Neuronal stem cell (in vitro differentiated cells): ENCODE measurements around the gene THBD.

Experiments used
- DNase-seq: peaks from one replicate; pipeline ENCODE4 v3.0.0-alpha.2; 2013; ENCODE audit warnings: low spot score
- H2AFZ ChIP-seq: one replicate; pipeline ENCODE4 v1.6.1; 2013; ENCODE audit warnings: mild to moderate bottlenecking, low read length, inconsistent platforms
- H2AK5ac ChIP-seq: 2 replicates; pipeline ENCODE4 v1.6.1; 2013; ENCODE audit warnings: low read depth, mild to moderate bottlenecking, inconsistent platforms, low read length, moderate library complexity, mixed read lengths
- H2BK120ac ChIP-seq: 2 replicates; pipeline ENCODE4 v1.6.1; 2013; ENCODE audit warnings: low read depth, mild to moderate bottlenecking, inconsistent platforms, low read length, moderate library complexity, mixed read lengths
- H2BK12ac ChIP-seq: one replicate; pipeline ENCODE4 v1.6.1; 2013; ENCODE audit warnings: low read length, inconsistent platforms
- H2BK15ac ChIP-seq: 2 replicates; pipeline ENCODE4 v1.6.1; 2013; ENCODE audit warnings: mild to moderate bottlenecking, low read length, inconsistent platforms, mixed read lengths
- H2BK5ac ChIP-seq: one replicate; pipeline ENCODE4 v1.6.1; 2013; ENCODE audit warnings: inconsistent platforms, mild to moderate bottlenecking, low read length, moderate library complexity
- H3K14ac ChIP-seq: one replicate; pipeline ENCODE4 v1.6.1; 2013; ENCODE audit warnings: low read length, inconsistent platforms
- H3K18ac ChIP-seq: 2 replicates; pipeline ENCODE4 v1.6.1; 2013; ENCODE audit warnings: low read length, inconsistent platforms
- H3K23ac ChIP-seq: 2 replicates; pipeline ENCODE4 v1.6.1; 2013; ENCODE audit warnings: low read depth, mild to moderate bottlenecking, mixed read lengths, low read length, inconsistent platforms; ENCODE audit not compliant: poor library complexity
- H3K27ac ChIP-seq: replicated peaks from 3 replicates; pipeline ENCODE4 v1.5.1; 2013; ENCODE audit warnings: low read length, inconsistent platforms
- H3K27me3 ChIP-seq, 3 experiments: 2 replicates each; pipeline ENCODE4 v1.6.1; 2013; ENCODE audit warnings: low read length in 3 of 3, mild to moderate bottlenecking in 2 of 3, inconsistent platforms in 1 of 3, low read depth in 1 of 3, mixed read lengths in 1 of 3, moderate library complexity in 1 of 3; ENCODE audit not compliant: control insufficient read depth in 3 of 3, insufficient read depth in 3 of 3
- H3K36me3 ChIP-seq, 2 donors: replicated peaks in 1 of 2; 2 replicates each; pipeline ENCODE4 v1.6.1; 2013; ENCODE audit warnings: low read length in 2 of 2; ENCODE audit not compliant: control insufficient read depth in 2 of 2, insufficient read depth in 2 of 2
- H3K4ac ChIP-seq: 2 replicates; pipeline ENCODE4 v1.6.1; 2013; ENCODE audit warnings: inconsistent platforms, mild to moderate bottlenecking, low read length, moderate library complexity
- H3K4me1 ChIP-seq, 2 donors: 1 replicate in 1 of 2; 2 replicates in 1 of 2; pipeline ENCODE4 v1.6.1; 2013; ENCODE audit warnings: low read length in 2 of 2, low read depth in 1 of 2; ENCODE audit not compliant: control insufficient read depth in 2 of 2, insufficient read depth in 1 of 2
- H3K4me2 ChIP-seq: one replicate; pipeline ENCODE4 v1.6.1; 2013; ENCODE audit warnings: mild to moderate bottlenecking, low read length, inconsistent platforms; ENCODE audit not compliant: insufficient read depth, poor library complexity, severe bottlenecking
- H3K4me3 ChIP-seq, 2 donors: 2 replicates each; pipeline ENCODE4 v1.5.1; 2013; ENCODE audit warnings: low read length in 2 of 2, mild to moderate bottlenecking in 2 of 2, inconsistent platforms in 1 of 2, moderate library complexity in 1 of 2
- H3K79me1 ChIP-seq: one replicate; pipeline ENCODE4 v1.6.1; 2013; ENCODE audit warnings: low read depth, mild to moderate bottlenecking, inconsistent platforms, low read length, moderate library complexity
- H3K9ac ChIP-seq: one replicate; pipeline ENCODE4 v1.6.1; 2013; ENCODE audit warnings: mild to moderate bottlenecking, low read depth, low read length, inconsistent platforms; ENCODE audit not compliant: poor library complexity
- H3K9me3 ChIP-seq, 2 donors: replicated peaks in 1 of 2; 2 replicates each; pipeline versions ENCODE3 to v1.6.1; 2013; ENCODE audit warnings: low read length in 2 of 2, mild to moderate bottlenecking in 2 of 2, inconsistent platforms in 1 of 2, low read depth in 1 of 2, mixed read lengths in 1 of 2, moderate library complexity in 1 of 2; ENCODE audit not compliant: control insufficient read depth in 2 of 2, insufficient read depth in 1 of 2
- H4K8ac ChIP-seq: one replicate; pipeline ENCODE4 v1.6.1; 2013; ENCODE audit warnings: low read depth, mild to moderate bottlenecking, inconsistent platforms, low read length, moderate library complexity
- H4K91ac ChIP-seq: one replicate; pipeline ENCODE4 v1.6.1; 2013; ENCODE audit warnings: low read length, low read depth, mild to moderate bottlenecking, inconsistent platforms; ENCODE audit not compliant: poor library complexity
- WGBS, 2 donors: extraction: QIAGEN DNeasy Blood & Tissue Kit; methylation state at CpG; one replicate each; pipeline ENCODE4 v1.1.7; 2013; ENCODE audit warnings: missing lambda C conversion rate in 2 of 2, mixed read lengths in 1 of 2; ENCODE audit not compliant: insufficient read length in 2 of 2, insufficient replicate concordance in 1 of 2; ENCODE audit errors: extremely low coverage in 2 of 2; 5-methylcytosine and 5-hydroxymethylcytosine counted together

THBD gene

DNA sequence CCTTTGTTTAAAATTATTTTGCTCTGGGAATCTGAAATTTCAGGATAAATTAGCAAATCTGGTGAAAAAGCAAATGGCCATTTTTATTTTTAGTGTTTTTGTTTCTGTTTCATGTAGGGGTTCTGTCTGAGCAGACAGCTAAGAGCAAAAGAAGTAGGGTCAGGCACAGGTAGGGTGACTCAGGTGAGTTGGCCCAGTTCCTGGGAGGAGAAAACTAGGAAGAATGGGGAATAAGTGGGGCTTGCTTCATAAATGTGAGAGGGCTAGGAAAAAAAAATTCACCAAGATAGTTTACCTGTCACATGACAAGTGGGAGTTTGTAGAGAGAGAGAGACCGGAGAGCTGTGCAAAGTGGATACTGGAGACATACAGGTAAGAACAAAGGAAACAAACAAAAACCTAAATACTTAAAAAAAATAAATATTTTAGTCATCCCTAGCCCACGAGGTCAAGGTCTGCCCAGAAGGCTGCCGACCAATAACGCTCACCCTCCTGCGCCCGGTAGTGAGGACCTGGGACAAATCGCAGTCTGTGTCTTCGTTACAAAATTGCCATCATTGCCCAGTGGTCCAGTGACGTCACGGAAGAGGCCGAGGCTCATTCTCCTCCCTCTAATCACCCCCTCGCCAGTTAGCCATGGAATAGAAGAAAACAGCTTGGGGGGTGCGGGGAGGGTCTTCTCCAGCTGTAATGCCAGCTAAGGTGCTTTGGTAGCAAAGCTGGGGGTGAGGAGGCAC lies 2.3 kb downstream of the THBD start:
- DNase-seq, result no peak
- H2BK15ac ChIP-seq, result no peak overlapping the region
- no peak overlapping the region for H2BK120ac ChIP-seq
- no peak overlapping the region for H3K9ac ChIP-seq
- peaks cover 0 to 7% of the 10 kb centered on the region in 2 donors for H3K9me3 ChIP-seq
- peak overlapping the region; percentile 82 for H3K23ac ChIP-seq
- no peak overlapping the region for H3K4me2 ChIP-seq
- H3K27ac ChIP-seq, result no peak overlapping the region
- no peak overlapping the region for H2BK12ac ChIP-seq
- WGBS, 2 donors, result no CpG with 5 or more reads among the region's 13 CpGs
- no peak overlapping the region for H3K4ac ChIP-seq
- peaks cover 0 to 13% of the 10 kb centered on the region in 2 donors for H3K4me1 ChIP-seq
- peak overlapping the region; percentile 81 for H3K18ac ChIP-seq
- no peaks in the 10 kb centered on the region for H3K79me1 ChIP-seq
- H3K4me3 ChIP-seq, result peak overlapping the region in 1 of 2 donors; percentile 43
- peaks cover 10 to 78% (median 47%) of the 10 kb centered on the region in 3 experiments for H3K27me3 ChIP-seq
- H3K36me3 ChIP-seq, result no peaks in the 10 kb centered on the region
- H2AFZ ChIP-seq, result no peak overlapping the region
- no peak overlapping the region for H3K14ac ChIP-seq
- H4K8ac ChIP-seq, result no peak overlapping the region
- H2BK5ac ChIP-seq, result no peak overlapping the region
- no peak overlapping the region for H2AK5ac ChIP-seq
- H4K91ac ChIP-seq, result no peak overlapping the region

- no peaks in the 10 kb centered on the region for H3K36me3 ChIP-seq
- H3K18ac ChIP-seq, result no peak overlapping the region
- no peak overlapping the region for H3K4ac ChIP-seq
- H2BK120ac ChIP-seq, result no peak overlapping the region
- peaks cover 10 to 72% (median 47%) of the 10 kb centered on the region in 3 experiments for H3K27me3 ChIP-seq
- no peak overlapping the region for H2BK12ac ChIP-seq
- DNase-seq, result no peak
- H3K23ac ChIP-seq, result no peak overlapping the region
- no peak overlapping the region for H2AFZ ChIP-seq
- H3K27ac ChIP-seq, result no peak overlapping the region
- H2BK15ac ChIP-seq, result no peak overlapping the region
- peaks cover 0 to 12% of the 10 kb centered on the region in 2 donors for H3K4me1 ChIP-seq
- H4K8ac ChIP-seq, result no peak overlapping the region
- H3K79me1 ChIP-seq, result no peaks in the 10 kb centered on the region
- H2AK5ac ChIP-seq, result no peak overlapping the region
- H2BK5ac ChIP-seq, result no peak overlapping the region
- H3K9ac ChIP-seq, result no peak overlapping the region
- no peak overlapping the region for H3K4me3 ChIP-seq
- H3K9me3 ChIP-seq, result peaks cover 0 to 7% of the 10 kb centered on the region in 2 donors
- H3K14ac ChIP-seq, result no peak overlapping the region
- H3K4me2 ChIP-seq, result no peak overlapping the region
- no peak overlapping the region for H4K91ac ChIP-seq
Observed at GRCh38 chr20:23046431-23046830, 3.0 kb downstream of the THBD start.

DNA sequence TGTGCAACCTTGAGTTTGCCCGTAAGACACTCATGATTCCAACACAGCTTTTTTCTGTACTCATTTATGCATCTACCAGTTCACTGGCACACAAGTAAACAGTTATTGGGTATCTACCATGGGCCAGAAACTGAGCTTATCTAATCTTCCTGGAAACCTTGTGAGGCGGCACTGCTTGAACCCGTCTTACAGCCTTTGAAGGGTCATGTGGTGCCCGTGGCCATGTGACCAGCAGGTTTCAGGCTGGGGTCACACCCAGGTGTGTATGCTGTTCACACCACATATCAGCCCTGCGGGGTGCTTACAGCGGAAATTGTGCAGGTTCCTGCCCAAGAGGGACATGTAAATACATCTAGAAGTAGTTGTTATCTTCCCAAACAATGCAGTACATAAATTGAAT lies 6.1 kb downstream of the THBD start:
- H3K79me1 ChIP-seq, result no peaks in the 10 kb centered on the region
- H3K27ac ChIP-seq, result no peak overlapping the region
- H3K9me3 ChIP-seq, result peaks cover 0 to 7% of the 10 kb centered on the region in 2 donors
- no peak overlapping the region for H2BK5ac ChIP-seq
- no peak overlapping the region for H3K4me3 ChIP-seq
- no peaks in the 10 kb centered on the region for H3K36me3 ChIP-seq
- H3K4me1 ChIP-seq, result peaks cover 0 to 6% of the 10 kb centered on the region in 2 donors
- no CpG with 5 or more reads among the region's 6 CpGs for WGBS, 2 donors
- H4K91ac ChIP-seq, result no peak overlapping the region
- no peak overlapping the region for H3K14ac ChIP-seq
- no peak overlapping the region for H3K18ac ChIP-seq
- no peak overlapping the region for H2BK15ac ChIP-seq
- H4K8ac ChIP-seq, result no peak overlapping the region
- DNase-seq, result no peak
- no peak overlapping the region for H3K23ac ChIP-seq
- peaks cover 10 to 50% (median 30%) of the 10 kb centered on the region in 3 experiments for H3K27me3 ChIP-seq
- H3K4me2 ChIP-seq, result no peak overlapping the region
- H3K9ac ChIP-seq, result no peak overlapping the region
- H2BK120ac ChIP-seq, result no peak overlapping the region
- no peak overlapping the region for H2AK5ac ChIP-seq
- no peak overlapping the region for H3K4ac ChIP-seq
- H2AFZ ChIP-seq, result no peak overlapping the region
- H2BK12ac ChIP-seq, result no peak overlapping the region

- no peak overlapping the region for H2BK5ac ChIP-seq
- DNase-seq, result no peak
- H2BK15ac ChIP-seq, result no peak overlapping the region
- no peak overlapping the region for H2AFZ ChIP-seq
- no peaks in the 10 kb centered on the region for H3K79me1 ChIP-seq
- no peak overlapping the region for H3K4me3 ChIP-seq
- no peak overlapping the region for H4K91ac ChIP-seq
- no peak overlapping the region for H2BK120ac ChIP-seq
- H3K18ac ChIP-seq, result no peak overlapping the region
- no peak overlapping the region for H3K4me2 ChIP-seq
- H3K4ac ChIP-seq, result no peak overlapping the region
- no peak overlapping the region for H4K8ac ChIP-seq
- peaks cover 0 to 38% (median 20%) of the 10 kb centered on the region in 3 experiments for H3K27me3 ChIP-seq
- no CpG with 5 or more reads among the region's 3 CpGs for WGBS, 2 donors
- H3K36me3 ChIP-seq, result no peaks in the 10 kb centered on the region
- H2AK5ac ChIP-seq, result no peak overlapping the region
- H2BK12ac ChIP-seq, result no peak overlapping the region
- no peak overlapping the region for H3K9ac ChIP-seq
- H3K27ac ChIP-seq, result no peak overlapping the region
- H3K14ac ChIP-seq, result no peak overlapping the region
- H3K9me3 ChIP-seq, result no peaks in the 10 kb centered on the region
- H3K23ac ChIP-seq, result no peak overlapping the region
- H3K4me1 ChIP-seq, result no peaks in the 10 kb centered on the region
Observed at GRCh38 chr20:23042270-23042669, 7.2 kb downstream of the THBD start.
